Psoas muscle (tissue), 8 donors: Measurements from ENCODE around the gene SDK2. TPM values are rescaled to one million over a fixed set of nuclear protein-coding genes. Genes with fewer than 3 reads are reported as not detected.

Source experiments
- ATAC-seq, 4 donors: fragments of 200-7000 bp; cut with Tn5 transposase; one replicate each; pipeline ENCODE4 v1.9.1; 2020; ENCODE audit warnings: moderate library complexity in 3 of 4, mild to moderate bottlenecking in 2 of 4
- DNase-seq, 2 donors: peaks; one replicate each; pipeline ENCODE4 v3.0.0-alpha.2; 2020
- H3K27ac ChIP-seq: fragments of 200-600 bp; one replicate; pipeline ENCODE4 v1.8.0; 2022
- H3K27me3 ChIP-seq, 3 donors: fragments of 200-600 bp in 1 of 3; one replicate each; pipeline versions ENCODE4 v1.6.1 to v1.8.0; 2013 to 2022; ENCODE audit warnings: low read length in 2 of 3, mild to moderate bottlenecking in 2 of 3, moderate library complexity in 1 of 3; ENCODE audit not compliant: insufficient read depth in 3 of 3
- H3K36me3 ChIP-seq, 2 donors: fragments of 200-600 bp in 1 of 2; one replicate each; pipeline versions ENCODE4 v1.6.1 to v1.8.0; 2013 to 2022; ENCODE audit warnings: low read depth in 1 of 2, mild to moderate bottlenecking in 1 of 2, moderate library complexity in 1 of 2; ENCODE audit not compliant: insufficient read depth in 1 of 2
- H3K4me1 ChIP-seq: fragments of 200-600 bp; one replicate; pipeline ENCODE4 v1.8.0; 2022
- H3K4me3 ChIP-seq: fragments of 200-600 bp; one replicate; pipeline ENCODE4 v1.8.0; 2022; ENCODE audit warnings: mild to moderate bottlenecking
- H3K9me3 ChIP-seq: fragments of 200-600 bp; one replicate; pipeline ENCODE4 v1.8.0; 2022
- CTCF ChIP-seq: fragments of 200-600 bp; IDR thresholded peaks from one replicate; pipeline ENCODE4 v1.8.0; 2022; ENCODE audit warnings: antibody characterized with exemption
- WGBS, 3 donors: extraction: QIAGEN DNeasy Blood & Tissue Kit; methylation state at CpG; one replicate each; pipeline versions ENCODE4 v1.1.6 to v1.1.7; 2013; 5-methylcytosine and 5-hydroxymethylcytosine counted together
- intact Hi-C, 2 donors: fragments of 100-400 bp; cut with DNase I; formaldehyde crosslinking; loops; one replicate each; pipeline versions ENCODE4 v1.11.0 to v1.14.2; 2022
- polyA plus RNA-seq, 3 donors: library from polyadenylated mRNA; stranded (reverse); fragments of 200-250 nt; gene quantifications; one replicate each; pipeline ENCODE4 v1.2.3, GENCODE V29; 2013
- total RNA-seq, 4 donors: library from RNA; stranded (reverse); fragmentation: NEBNext Ultra II Directional in 2 of 4; extraction: Animal tissue kit (Norgen Biotek cat#: 25700) in 2 of 4; gene quantifications; one replicate each; pipeline versions ENCODE4 v1.2.1 to v1.2.4, GENCODE V29; 2021 to 2023
- donor health status: healthy with polysubstance abuse.
- donor health status: DM: no; HTN: no; CAD: no; lungs with moderate emphysema.
- donor health status: Bipolar disorder and iron deficiency.
- donor health status: healthy.
- donor health status: DM: yes; HTN: yes; CAD: no.
- donor health status: DM: no; HTN: no; CAD: no.
- donor health status: DM: no; HTN: no; CAD: no.
- donor health status: DM: yes; HTN: yes; CAD: no.

Gene SDK2
- total and polyA plus RNA-seq, 7 donors = 0.04 to 2.8 (median 0.24) TPM

DNA sequence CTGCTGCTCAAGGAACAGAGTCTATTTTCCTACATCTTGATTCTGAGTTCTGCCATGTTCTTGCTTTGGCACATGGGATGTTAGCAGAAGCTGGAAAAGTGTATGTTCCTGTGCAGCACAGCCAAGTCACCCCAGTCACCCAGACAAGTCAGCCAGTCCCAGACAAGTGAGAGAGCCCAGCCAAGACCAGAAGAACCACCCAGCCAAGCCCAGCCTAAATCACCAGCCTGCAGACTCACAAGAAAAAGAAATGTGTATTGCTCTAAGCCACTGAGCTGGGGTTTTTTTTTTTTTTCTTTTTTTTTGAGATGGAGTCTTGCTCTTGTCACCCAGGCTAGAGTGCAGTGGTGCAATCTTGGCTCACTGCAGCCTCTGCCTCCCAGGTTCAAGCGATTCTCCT is 191.2 kb downstream of the SDK2 start:
- DNase-seq = no peak
- WGBS, 3 donors = 92 to 100% (median 94%) methylated on average over 1 of the region's 1 CpG

GRCh38 chr17:73452009-73452408 is 192.2 kb downstream of the SDK2 start:
- intact Hi-C loops = no loop called here
- 78 to 83% (median 79%) methylated on average over 3 of the region's 3 CpGs for WGBS, 3 donors

More for the DNA sequence above, 191.2 kb downstream of the SDK2 start:
- TF ChIP-seq CTCF = no peak
- intact Hi-C loops = no loop called here
- Histone ChIP-seq H3K4me1 (no peaks in the 10 kb centered on the region), H3K36me3 (no peaks in the 10 kb centered on the region), H3K27me3 (no peaks in the 10 kb centered on the region), H3K9me3 (no peaks in the 10 kb centered on the region), H3K27ac (no peak overlapping the region), H3K4me3 (no peak overlapping the region)
- no peak for ATAC-seq

DNA sequence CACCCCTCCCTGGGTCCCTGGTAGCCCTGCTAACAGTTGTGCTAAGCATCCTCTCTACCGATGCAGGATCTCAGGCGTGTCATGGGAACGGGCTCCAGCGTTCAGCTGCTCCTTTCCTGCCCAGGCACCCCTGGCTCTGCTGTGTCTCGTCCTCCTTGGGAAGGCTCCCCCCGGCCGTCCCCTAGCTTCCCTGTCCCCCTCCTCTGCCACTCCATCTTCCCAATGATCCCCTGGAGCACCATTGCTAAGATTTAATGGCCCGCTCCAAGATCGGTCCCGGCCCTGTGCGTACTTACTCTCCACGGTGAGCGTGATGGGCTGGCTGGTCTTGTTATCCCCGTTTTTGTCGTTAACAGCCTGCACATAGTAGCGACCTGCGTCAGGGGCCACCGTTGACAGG is 196.9 kb downstream of the SDK2 start:
- ATAC-seq = no peak
- no peaks in the 10 kb centered on the region for H3K4me1 ChIP-seq
- no peaks in the 10 kb centered on the region for H3K9me3 ChIP-seq
- WGBS, 3 donors = 80 to 82% (median 81%) methylated on average over 18 of the region's 18 CpGs
- intact Hi-C loops = no loop called here
- no peak for DNase-seq
- TF ChIP-seq CTCF = no peak
- H3K36me3 ChIP-seq = no peaks in the 10 kb centered on the region
- H3K4me3 ChIP-seq = no peak overlapping the region
- no peak overlapping the region for H3K27ac ChIP-seq
- no peaks in the 10 kb centered on the region for H3K27me3 ChIP-seq

More at GRCh38 chr17:73452009-73452408, 192.2 kb downstream of the SDK2 start:
- Histone ChIP-seq H3K27ac (no peak overlapping the region), H3K4me3 (no peak overlapping the region), H3K36me3 (no peaks in the 10 kb centered on the region), H3K27me3 (no peaks in the 10 kb centered on the region), H3K4me1 (no peaks in the 10 kb centered on the region), H3K9me3 (no peaks in the 10 kb centered on the region)
- ATAC-seq = no peak
- DNase-seq = no peak
- TF ChIP-seq CTCF = no peak

DNA sequence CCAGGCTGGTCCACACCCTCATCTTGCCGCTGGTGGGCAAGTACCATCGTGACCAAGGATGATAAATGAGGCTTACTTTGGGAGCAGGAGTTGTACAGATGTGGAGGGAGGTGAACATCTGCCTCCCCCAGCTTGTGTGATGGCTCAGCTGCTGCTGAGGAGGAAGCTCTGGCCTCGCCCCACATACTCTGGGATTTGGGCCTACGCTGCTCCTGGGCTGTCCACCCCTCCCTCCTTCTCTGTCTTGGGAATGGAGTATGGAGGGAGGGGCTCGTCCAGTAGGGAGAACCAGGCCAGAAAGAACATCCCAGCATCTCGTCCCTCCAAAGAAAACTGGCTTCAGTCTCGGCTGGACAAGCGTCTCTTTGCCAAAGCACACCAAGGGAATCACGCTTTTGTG is 197.6 kb downstream of the SDK2 start:
- H3K27me3 ChIP-seq = no peaks in the 10 kb centered on the region
- no peak for TF ChIP-seq CTCF
- H3K9me3 ChIP-seq = no peaks in the 10 kb centered on the region
- H3K4me3 ChIP-seq = no peak overlapping the region
- ATAC-seq (no peak), DNase-seq (no peak)
- intact Hi-C loops = no loop called here
- no peaks in the 10 kb centered on the region for H3K4me1 ChIP-seq
- H3K36me3 ChIP-seq = no peaks in the 10 kb centered on the region
- no peak overlapping the region for H3K27ac ChIP-seq
- WGBS, 3 donors = 63 to 73% (median 65%) methylated on average over 9 of the region's 9 CpGs

DNA sequence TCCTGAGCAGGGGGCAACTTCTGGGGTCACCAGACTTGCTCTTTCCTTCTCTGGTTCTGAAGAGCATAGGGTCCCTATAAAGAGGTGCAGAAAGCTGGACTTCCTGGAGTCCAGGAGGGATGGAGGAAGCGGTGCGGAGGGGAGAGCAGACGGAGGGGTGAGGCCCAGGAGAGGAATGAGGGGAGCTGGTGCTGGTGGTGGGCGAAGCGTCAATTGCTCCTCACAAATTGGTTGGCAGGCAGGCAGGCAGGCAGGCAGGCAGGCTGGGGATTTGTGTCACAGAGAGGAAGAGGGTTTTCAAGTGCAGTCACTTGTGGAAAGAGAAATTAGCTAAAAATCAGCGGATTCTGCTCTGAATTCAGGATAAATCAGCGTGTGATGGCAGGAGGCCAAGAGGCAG is 198.8 kb downstream of the SDK2 start:
- Histone ChIP-seq H3K9me3 (no peaks in the 10 kb centered on the region), H3K27ac (no peak overlapping the region), H3K4me1 (no peaks in the 10 kb centered on the region), H3K27me3 (no peaks in the 10 kb centered on the region), H3K4me3 (no peak overlapping the region), H3K36me3 (no peaks in the 10 kb centered on the region)
- DNase-seq (no peak), ATAC-seq (no peak)
- TF ChIP-seq CTCF = no peak
- 85 to 86% (median 86%) methylated on average over 7 of the region's 7 CpGs for WGBS, 3 donors
- intact Hi-C loops = no loop called here
